Chondrocyte (in vitro differentiated cells): ENCODE results near the gene CCDC142. TPM values are rescaled to one million over a fixed set of nuclear protein-coding genes. Genes with fewer than 3 reads are reported as not detected.

ENCODE experiments used
- DNase-seq: peaks from one replicate; pipeline ENCODE4 v3.0.0; 2021; ENCODE audit warnings: mixed read lengths, low spot score
- H3K27ac Mint-ChIP-seq: one replicate; pipeline ENCODE4 v1.8.0; 2021; ENCODE audit warnings: mild to moderate bottlenecking, moderate library complexity, mixed read lengths; ENCODE audit not compliant: unreplicated experiment
- H3K27me3 Mint-ChIP-seq: 2 replicates; pipeline ENCODE4 v1.8.0; 2021; ENCODE audit warnings: low read depth, mixed read lengths
- H3K36me3 Mint-ChIP-seq: 2 replicates; pipeline ENCODE4 v1.8.0; 2021; ENCODE audit warnings: low read depth, mixed read lengths
- H3K4me1 Mint-ChIP-seq: 2 replicates; pipeline ENCODE4 v1.8.0; 2021; ENCODE audit warnings: low read depth, mild to moderate bottlenecking, mixed read lengths
- H3K4me3 Mint-ChIP-seq: one replicate; pipeline ENCODE4 v1.8.0; 2021; ENCODE audit warnings: mild to moderate bottlenecking, moderate library complexity, mixed read lengths; ENCODE audit not compliant: unreplicated experiment
- H3K9me3 Mint-ChIP-seq: 2 replicates; pipeline ENCODE4 v1.8.0; 2021; ENCODE audit warnings: low read depth, mixed read lengths
- total RNA-seq: library from RNA; stranded (reverse); gene quantifications from 3 replicates; pipeline ENCODE4 v1.2.1, GENCODE V29; 2021
- TF ChIP-seq, protein P1 (sequence below): fragments of 200-600 bp; sonication (generic); IDR thresholded peaks from 2 replicates; pipeline ENCODE4 v1.5.0; 2021; ENCODE audit warnings: antibody characterized with exemption, mild to moderate bottlenecking, moderate library complexity

CCDC142 gene
- total RNA-seq, 1 donor from 2014 or later: 12.7 TPM

DNA sequence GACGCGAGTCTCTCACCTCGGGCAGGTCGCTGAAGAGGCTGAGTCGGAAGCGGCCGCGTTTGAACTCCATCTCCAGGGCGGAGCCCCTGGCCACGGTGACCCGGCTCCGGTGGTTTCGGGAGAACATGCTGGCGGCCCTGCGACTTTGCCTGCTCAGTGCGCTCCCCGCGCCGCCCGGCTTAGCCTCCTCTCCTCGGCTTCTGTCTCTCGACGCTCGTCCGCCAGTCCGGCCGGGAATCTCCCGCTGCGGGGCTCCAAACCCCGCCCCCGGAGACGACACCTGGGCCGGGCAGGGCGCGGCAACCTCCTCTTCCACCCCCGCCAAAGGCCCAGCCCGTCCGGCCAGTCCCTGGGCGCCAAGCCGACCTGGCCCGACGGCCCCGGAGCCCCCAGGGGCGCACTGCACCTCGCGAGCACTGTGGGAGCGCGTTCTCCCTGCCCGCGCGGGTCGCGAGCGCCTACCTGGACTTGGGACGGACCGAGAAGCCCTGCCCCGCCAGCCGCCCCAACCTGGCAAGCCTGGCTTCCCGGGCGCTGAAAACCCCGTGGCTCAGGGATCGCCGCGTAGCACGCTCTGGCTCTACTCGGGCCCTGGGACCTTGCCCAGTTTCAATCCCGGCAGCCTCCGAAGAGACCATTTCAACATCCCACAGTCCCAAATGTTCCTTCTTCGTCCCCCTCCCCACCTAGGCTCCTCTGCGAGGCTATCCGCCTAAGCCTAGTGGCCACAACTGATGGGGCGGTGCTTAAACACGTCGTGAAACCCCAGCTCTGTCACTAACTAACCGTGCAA lies 40.9 kb downstream of the CCDC142 start, which contains the start of gene RTKN:
Gene RTKN (minus strand): TSS at position 248 of the 793 bp plus-strand sequence. CDS start 121 bp downstream, at position 127.
- H3K4me1 Mint-ChIP-seq: peaks cover 54% of the 10 kb centered on the region
- no peaks in the 10 kb centered on the region for H3K9me3 Mint-ChIP-seq
- peak within 1 kb of the TSS; percentile 87 for H3K4me3 Mint-ChIP-seq
- H3K36me3 Mint-ChIP-seq: no peaks in the 10 kb centered on the region
- DNase-seq: no peak
- H3K27me3 Mint-ChIP-seq: peaks cover 4% of the 10 kb centered on the region
- peak within 1 kb of the TSS; percentile 82 for H3K27ac Mint-ChIP-seq
- TF ChIP-seq, protein P1, sequence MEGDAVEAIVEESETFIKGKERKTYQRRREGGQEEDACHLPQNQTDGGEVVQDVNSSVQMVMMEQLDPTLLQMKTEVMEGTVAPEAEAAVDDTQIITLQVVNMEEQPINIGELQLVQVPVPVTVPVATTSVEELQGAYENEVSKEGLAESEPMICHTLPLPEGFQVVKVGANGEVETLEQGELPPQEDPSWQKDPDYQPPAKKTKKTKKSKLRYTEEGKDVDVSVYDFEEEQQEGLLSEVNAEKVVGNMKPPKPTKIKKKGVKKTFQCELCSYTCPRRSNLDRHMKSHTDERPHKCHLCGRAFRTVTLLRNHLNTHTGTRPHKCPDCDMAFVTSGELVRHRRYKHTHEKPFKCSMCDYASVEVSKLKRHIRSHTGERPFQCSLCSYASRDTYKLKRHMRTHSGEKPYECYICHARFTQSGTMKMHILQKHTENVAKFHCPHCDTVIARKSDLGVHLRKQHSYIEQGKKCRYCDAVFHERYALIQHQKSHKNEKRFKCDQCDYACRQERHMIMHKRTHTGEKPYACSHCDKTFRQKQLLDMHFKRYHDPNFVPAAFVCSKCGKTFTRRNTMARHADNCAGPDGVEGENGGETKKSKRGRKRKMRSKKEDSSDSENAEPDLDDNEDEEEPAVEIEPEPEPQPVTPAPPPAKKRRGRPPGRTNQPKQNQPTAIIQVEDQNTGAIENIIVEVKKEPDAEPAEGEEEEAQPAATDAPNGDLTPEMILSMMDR: no peak

DNA sequence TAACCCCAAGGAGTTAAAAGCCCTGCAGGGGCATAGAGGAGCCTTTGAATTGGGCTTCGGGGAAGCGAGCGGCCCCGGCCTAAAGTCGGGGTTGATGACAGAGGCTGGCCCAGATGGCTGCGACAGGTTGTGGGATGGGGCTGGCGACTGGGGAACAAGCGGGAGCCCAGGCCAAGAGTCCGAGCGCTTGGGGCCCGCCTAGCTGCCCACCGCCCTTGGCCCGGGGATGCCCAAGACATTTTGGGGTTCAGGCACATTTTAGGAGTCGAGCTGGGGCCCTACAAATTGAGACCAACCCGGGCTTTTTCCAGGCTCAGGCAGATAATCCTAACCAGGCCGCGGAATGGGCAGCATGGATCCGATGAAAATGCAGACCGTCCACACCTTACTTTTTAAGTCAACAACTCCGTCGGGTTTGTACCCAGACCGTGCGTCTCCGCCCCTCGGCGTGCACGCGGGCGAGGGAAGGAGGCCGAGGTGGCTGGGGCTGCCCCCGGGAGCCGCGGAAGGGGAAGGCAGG lies 41.6 kb downstream of the CCDC142 start:
- Mint-ChIP-seq H3K9me3 (no peaks in the 10 kb centered on the region), H3K27me3 (peaks cover 4% of the 10 kb centered on the region), H3K4me3 (peak overlapping the region; percentile 87), H3K36me3 (no peaks in the 10 kb centered on the region), H3K4me1 (peaks cover 57% of the 10 kb centered on the region), H3K27ac (peak overlapping the region; percentile 22)
- DNase-seq: no peak
- TF ChIP-seq, protein P1: no peak

DNA sequence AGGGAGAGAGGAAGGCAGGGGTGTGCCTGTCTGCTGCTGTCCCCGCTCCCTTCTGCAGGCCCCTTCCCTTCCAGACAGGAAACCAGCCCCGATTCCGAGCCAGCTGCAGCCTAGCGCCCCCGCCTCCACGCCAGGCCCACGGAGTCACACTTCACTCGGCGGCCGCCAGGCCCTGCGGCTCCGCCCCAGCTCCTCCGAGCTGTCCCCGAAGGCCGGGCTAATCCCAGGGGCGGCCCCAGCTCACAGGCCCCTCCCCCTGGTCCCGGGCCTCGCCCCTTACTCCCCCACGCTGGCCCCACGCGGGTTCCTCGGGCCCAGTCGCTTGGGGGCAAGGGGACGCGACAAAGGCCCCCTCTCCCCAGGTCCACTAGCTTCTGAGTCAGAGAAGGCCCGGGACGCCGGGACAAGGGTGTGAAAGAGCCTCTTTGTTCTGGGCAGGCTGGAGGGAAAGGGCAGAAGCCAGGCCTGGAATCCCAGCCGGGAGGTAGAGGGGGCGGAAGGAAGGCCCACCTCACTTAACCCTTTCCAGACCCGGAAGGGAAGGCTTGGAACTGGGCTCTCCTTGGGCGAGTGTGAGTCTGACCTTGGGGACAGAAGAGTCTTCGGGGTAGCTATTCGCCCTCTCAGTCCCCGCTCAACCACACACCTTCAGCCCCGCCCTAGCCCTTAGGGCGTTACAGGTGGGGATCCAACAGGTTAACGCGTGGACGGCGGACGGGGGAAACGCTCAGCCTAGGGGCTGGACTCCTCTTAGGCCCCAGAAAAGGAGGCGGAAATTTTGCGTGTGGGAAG lies 42.2 kb downstream of the CCDC142 start:
- Mint-ChIP-seq H3K9me3 (no peaks in the 10 kb centered on the region), H3K27ac (peak overlapping the region; percentile 88), H3K4me1 (peaks cover 57% of the 10 kb centered on the region), H3K4me3 (peak overlapping the region; percentile 87), H3K36me3 (no peaks in the 10 kb centered on the region), H3K27me3 (peaks cover 4% of the 10 kb centered on the region)
- TF ChIP-seq, protein P1: peak; percentile 54
- DNase-seq: no peak

DNA sequence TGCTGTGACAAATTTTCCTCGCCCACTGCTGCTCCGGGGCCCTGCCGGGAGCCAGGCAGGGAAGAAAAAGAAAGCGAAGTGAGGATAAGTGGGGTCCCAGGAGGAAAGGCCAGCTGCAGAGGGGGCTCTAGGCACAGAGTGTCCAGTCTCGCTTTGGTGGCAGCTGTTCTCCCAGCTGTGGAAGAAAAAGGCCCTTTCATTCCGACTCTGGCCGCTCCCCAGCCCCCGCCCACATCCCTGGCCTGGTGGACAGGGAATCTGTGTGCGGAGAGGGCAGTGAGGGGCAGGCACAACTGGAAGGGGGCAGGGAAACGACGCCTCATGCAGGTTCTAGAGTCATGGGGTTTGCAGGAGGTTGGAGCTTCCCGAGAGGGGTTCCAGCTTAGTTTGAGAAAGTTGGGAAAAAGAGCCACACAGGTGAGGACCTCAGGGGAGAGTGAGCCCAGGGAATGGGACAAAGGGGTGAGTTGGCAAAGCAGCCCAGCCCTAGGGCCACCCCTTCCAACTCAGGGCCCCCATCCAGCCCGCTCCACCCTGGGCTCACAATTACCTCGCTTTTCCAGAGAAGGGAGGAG lies 42.9 kb downstream of the CCDC142 start:
- H3K4me3 Mint-ChIP-seq: peak overlapping the region; percentile 87
- H3K4me1 Mint-ChIP-seq: peaks cover 57% of the 10 kb centered on the region
- TF ChIP-seq, protein P1: no peak
- no peaks in the 10 kb centered on the region for H3K9me3 Mint-ChIP-seq
- H3K27ac Mint-ChIP-seq: peak overlapping the region; percentile 88
- no peaks in the 10 kb centered on the region for H3K36me3 Mint-ChIP-seq
- DNase-seq: no peak
- peaks cover 2% of the 10 kb centered on the region for H3K27me3 Mint-ChIP-seq

DNA sequence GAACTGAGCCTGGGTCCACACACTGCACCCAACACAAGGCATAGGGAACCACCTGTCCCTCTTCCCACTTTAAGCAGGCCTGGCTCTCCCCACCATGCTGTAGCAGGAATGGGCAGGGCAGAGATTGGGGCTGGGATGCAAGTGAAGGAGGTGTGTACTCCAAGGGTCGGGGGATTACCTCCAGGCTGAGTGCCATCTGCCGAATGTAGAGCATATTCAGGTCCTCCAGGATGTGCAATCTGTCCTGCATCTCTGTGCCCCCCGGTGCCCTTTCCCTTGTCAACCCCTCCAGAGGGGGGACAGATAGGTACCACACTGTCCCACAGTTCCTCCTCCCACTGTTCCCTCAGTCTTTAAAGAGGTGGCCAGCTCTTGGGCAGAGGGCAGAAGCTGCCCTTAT lies 43.4 kb downstream of the CCDC142 start:
- H3K4me3 Mint-ChIP-seq: peak overlapping the region; percentile 87
- H3K27ac Mint-ChIP-seq: peak overlapping the region; percentile 88
- no peaks in the 10 kb centered on the region for H3K36me3 Mint-ChIP-seq
- peaks cover 52% of the 10 kb centered on the region for H3K4me1 Mint-ChIP-seq
- no peak for DNase-seq
- TF ChIP-seq, protein P1: no peak
- H3K9me3 Mint-ChIP-seq: no peaks in the 10 kb centered on the region
- peaks cover 2% of the 10 kb centered on the region for H3K27me3 Mint-ChIP-seq
